SIG-M5 (cell line): ENCODE measurements around the gene CELSR1.

Experiments used
- DNase-seq: peaks from one replicate; lab custom pipeline; 2025; lab: John Stamatoyannopoulos, UW

The CELSR1 gene

DNA sequence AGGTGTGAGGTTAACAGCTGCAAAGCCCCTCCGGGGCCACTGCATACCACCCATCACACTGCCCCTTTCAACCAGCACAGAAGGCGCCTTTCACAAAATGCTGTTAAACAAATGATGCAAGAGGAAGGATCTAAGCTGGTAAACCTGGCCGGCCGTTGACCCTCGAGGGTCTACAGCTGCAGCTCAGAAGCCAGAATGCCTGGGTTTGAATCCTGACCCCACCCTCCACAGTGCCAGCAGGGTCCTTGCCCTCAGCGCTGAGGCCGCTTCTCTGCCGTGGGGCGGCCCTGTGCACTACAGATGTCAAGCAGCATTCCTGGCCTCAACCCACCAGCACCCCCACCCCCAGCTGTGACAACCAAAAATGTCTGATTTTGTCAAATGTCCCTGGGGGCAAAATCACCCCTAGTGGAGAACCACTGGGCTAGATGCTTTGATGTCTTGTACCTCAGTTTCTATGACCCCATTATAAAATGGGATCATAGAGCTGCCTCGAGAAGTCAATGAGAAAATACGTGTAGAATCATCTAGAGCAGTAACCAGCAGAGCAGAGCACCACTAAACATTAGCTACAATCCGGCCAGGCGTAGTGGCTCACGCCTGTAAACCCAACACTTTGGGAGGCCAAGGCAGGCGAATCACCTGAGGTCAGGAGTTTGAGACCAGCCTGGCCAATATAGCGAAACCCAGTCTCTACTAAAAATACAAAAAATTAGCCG, 77.9 kb downstream of the CELSR1 start:
- no peak for DNase-seq

DNA sequence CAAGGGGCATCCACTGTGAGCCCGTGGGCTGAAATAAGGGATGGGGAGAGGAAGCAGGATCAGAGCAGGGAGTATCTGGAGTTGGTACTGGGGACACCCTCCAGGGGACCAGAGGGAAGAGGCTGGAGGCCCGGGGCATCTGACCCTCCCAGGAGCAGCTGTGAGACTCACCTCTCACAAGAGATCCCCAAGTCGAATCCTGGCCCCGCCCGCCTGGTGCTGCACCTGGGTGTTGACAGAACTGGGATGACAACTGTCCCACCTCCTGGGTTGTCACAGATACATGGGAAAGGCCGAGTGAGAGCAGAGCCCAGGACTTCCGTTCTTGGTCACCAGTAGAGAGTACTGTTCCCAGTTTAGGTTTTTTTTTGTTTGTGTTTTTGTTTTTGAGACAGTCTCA, 78.9 kb downstream of the CELSR1 start:
- DNase-seq, result no peak

- no peak for DNase-seq
These were observed 79.6 kb downstream of the CELSR1 start for GRCh38 chr22:46457502-46458488.

- no peak for DNase-seq
These were observed 80.6 kb downstream of the CELSR1 start for GRCh38 chr22:46456818-46457163.

GRCh38 chr22:46455446-46455845, 82.0 kb downstream of the CELSR1 start:
- DNase-seq, result no peak

GRCh38 chr22:46454504-46455269, 82.7 kb downstream of the CELSR1 start:
- no peak for DNase-seq

GRCh38 chr22:46453829-46454503, 83.5 kb downstream of the CELSR1 start:
- DNase-seq, result no peak

- no peak for DNase-seq
These were observed 84.2 kb downstream of the CELSR1 start for GRCh38 chr22:46453006-46453828.

DNA sequence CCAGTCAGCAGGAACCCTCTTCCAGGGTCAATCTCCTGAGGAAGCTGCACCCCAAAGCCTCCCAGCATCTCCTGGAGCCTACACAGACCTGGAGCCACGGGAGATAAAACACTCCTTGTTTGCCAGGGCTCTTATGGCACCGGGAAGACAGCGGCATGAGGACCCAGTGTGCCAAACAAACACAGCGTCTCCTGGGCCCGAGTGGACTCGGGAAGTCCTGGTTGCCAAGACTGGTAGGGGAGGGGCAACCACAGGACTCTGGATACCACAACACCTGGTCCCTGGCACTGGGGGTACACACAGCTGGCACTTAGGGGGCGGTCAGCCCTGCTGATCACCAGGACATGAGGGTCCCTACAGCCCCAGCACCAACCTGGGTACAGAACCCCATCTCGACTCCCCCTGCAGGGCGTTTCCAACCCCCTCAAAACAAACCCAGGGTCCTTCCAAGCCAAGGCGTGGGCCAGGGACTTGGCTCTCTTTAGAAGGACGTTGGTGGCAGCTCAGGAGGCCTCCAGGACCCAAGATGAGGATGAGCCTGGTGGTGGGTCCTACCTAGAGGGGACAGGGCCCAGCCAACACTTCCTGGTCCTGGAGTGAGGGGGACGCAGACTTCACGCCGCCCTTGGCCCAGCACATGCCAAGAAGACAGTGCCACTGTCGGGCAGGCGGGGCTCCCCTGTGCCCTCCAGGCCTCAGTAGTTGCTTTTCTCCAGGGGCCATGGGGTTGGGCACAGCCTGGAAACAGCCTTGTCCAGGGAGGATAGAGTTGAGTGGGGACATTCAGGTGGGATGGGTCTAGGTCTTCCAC, 85.0 kb downstream of the CELSR1 start:
- no peak for DNase-seq

- DNase-seq, result no peak
These were observed 85.7 kb downstream of the CELSR1 start for GRCh38 chr22:46451741-46452140.

DNA sequence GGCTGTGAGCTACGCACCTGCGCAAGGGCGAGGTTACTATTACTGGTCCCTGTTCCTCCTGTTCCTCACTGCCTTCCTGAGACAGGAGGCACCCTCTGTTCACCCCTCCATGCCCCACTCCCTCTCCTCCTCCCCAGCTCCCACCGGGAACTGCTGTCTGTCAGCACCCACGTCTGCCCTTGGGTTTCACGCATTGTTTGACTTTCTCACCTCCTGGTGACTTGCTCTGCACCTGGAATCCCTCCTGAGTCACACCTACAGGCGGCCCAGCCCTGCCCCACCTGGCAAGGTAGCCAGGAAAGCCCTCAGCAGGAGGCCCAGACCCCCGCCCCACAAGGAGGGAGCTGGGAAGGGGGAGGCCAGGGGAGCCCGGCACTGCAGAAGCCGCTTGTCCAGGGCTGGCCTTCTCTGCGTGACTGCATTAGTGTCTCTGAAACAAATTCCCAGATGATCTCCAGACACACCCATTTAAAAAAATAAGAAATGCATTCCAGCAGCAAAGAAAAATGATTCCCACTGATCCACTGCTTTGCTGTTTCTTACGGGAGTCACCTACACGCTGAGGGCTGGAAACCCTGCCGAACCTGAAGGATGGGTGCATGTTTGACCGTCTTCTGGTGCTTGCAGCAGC, 86.4 kb downstream of the CELSR1 start:
- no peak for DNase-seq

- no peak for DNase-seq
These were observed 87.3 kb downstream of the CELSR1 start for GRCh38 chr22:46449974-46450745.

- no peak for DNase-seq
These were observed 88.2 kb downstream of the CELSR1 start for GRCh38 chr22:46449116-46449691.

DNA sequence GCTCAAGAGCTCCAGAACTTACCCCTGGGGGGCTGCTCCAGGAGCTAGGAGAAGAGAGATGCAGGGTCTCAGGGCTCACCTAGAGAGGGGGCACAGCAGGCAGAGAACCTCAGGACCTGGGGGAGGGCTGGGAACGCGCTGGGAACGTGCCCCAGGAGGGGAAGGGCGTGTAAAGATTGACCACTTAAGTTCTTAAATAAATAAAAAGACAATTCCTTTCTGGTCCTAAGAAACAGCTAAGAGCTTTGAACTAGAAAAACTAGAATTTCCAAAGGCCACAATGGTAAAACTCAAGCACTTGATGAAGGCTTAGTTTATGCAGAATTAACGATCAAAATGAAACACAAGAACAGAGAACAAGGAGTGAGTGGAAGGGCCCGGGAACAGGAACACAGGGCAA, 89.1 kb downstream of the CELSR1 start:
- no peak for DNase-seq

DNA sequence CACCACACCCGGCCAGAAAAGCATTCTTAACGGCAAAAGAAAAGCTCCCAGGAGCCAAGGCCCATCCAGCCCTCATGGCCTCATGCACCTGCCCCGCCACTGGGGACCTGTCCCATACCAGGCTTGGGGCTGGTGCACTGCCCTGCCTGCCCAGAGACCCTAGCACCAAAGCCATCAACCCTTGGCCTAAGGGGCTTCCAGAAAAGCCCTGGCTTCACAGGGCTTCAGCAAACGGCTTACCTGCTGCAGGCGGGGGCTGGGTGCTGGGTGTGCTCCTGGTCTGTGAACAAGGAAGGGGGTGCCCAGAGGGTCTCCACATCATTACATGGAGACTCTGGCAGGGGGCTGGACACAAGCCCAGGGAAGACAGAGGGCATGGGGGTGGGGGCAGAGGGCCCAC, 89.5 kb downstream of the CELSR1 start:
- no peak for DNase-seq

DNA sequence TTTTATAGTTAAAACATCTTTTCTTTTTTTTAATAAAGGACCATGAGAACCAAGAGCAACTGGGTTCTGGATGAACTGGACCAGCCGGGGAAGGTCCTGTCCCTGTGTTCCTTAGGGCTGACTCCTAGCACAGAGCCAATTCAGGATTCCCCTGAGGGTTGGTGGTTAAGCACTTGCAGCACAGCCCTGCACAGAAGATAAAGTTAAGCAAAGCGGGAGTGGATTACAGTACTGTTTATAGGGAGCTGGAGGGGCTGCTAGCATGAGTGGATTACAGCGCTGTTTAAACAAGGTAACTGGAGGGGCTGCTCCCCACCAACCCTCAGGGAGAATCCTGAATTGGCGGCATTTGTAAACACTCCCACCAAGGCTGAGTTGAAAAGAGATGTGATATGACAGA, 90.6 kb downstream of the CELSR1 start:
- no peak for DNase-seq

DNA sequence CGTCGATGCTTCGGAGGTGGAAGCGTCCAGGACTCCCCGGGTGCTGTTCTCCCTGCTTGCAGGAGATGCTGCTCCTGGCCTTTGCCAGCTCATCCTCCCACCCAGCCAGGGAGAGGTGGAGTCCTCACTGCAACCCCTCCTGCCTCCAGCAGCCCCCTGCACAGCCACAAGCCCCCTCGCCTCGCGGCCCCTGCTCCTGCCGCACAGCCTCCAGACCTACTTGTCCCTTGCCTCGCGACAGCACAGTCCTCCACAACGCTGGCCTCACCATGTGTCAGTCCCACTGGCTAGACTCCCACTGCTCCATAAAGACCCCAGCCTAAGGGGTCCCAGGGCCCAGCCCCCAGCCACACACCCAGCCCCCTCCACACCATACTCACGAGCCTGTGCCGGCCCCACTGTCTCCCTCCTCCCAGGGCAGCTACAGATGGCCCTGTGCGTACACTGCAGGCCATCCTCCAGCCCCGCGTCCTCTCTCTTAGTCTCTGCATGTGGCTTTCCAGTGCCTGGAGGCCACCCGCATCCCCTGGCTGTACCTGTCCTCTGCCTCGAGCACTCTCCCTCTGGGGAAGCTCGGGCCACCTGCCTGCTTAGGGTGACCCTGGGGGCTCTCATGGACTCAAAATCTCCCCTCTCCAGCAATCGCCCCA, 91.5 kb downstream of the CELSR1 start:
- DNase-seq, result no peak

GRCh38 chr22:46444390-46444854, 93.0 kb downstream of the CELSR1 start:
- DNase-seq, result no peak
